Measurements from ENCODE around the gene ZNF827. TPM values are rescaled to one million over a fixed set of nuclear protein-coding genes. Genes with fewer than 3 reads are reported as not detected.

ZNF827 gene
- total and polyA plus RNA-seq, 2 of the 8 experiments (the other 6 are each of a cell fraction or from before 2014, with no cell fraction given) = 25.3 to 26.2 TPM

DNA sequence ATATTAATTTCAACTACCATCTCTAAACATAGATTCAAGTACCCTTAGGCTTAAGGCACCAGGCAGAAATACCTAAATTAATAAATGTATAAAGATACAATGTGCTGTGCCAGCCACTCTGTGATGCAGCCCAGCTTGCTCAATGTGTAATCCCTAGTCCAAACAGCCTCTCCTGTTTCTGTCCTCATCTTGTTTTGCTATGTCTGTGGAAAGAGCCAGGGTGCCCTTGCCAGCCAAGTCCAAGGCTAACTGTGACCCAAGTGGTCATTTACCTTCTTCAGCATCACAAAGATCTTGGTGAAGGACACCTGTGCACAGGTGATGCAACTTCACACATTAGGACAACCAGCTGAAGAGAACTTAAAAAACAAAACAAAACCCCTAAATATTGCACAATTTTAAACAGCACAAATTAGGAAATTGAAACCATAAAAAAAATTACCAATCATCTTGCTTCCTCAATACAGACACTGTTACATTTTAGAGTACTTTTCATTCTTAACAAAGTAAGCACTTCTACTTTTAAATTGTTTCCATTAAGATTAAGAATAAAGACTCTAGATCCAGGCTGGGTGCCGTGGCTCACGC, 169.1 kb downstream of the ZNF827 start:
- Histone ChIP-seq H2BK20ac (ENCODE audit: low read length) (no peak overlapping the region), H2BK120ac (replicated peaks; ENCODE audit: low read depth, low read length) (no peak overlapping the region), H2AFZ (ENCODE audit: low read length) (no peak overlapping the region), H4K5ac (ENCODE audit: insufficient read length, low read depth, low read length) (no peak overlapping the region), H3K14ac (ENCODE audit: insufficient read length) (no peak overlapping the region), H4K8ac (ENCODE audit: extremely low read depth, insufficient read depth, low read length) (no peak overlapping the region; the same call in 1 of the 2 replicates), H3K79me2 (ENCODE audit: control insufficient read depth in 1 of 2, insufficient read depth in 2 of 2, low read length in 2 of 2) (no peaks in the 10 kb centered on the region), H3K4me3 (ENCODE audit: extremely low read depth in 1 of 4, insufficient read depth in 2 of 4, low read depth in 3 of 4, low read length in 4 of 4) (no peak overlapping the region), H3K4me1 (replicated peaks in 1 of 4; ENCODE audit: control insufficient read depth in 3 of 4, insufficient read depth in 4 of 4, low read length in 3 of 4) (no peaks in the 10 kb centered on the region), H2AK5ac (ENCODE audit: low read depth, low read length) (no peak overlapping the region), H3K27ac (ENCODE audit: low read depth, low read length) (no peak overlapping the region), H3K79me1 (ENCODE audit: low read depth, low read length) (no peaks in the 10 kb centered on the region), H3K4ac (replicated peaks; ENCODE audit: insufficient read length, low read depth, low read length) (no peak overlapping the region), H2BK5ac (ENCODE audit: low read depth, low read length) (no peak overlapping the region), H4K20me1 (replicated peaks in 1 of 2; ENCODE audit: control insufficient read depth in 1 of 2, insufficient read depth in 2 of 2, low read length in 2 of 2) (no peaks in the 10 kb centered on the region), H2BK15ac (ENCODE audit: low read length) (peak overlapping the region; percentile 65; the same call in 1 of the 2 replicates), H4K91ac (replicated peaks; ENCODE audit: insufficient read length, low read length) (no peak overlapping the region), H3K27me3 (replicated peaks in 1 of 4; ENCODE audit: control insufficient read depth in 3 of 4, extremely low read depth in 1 of 4, insufficient read depth in 3 of 4, low read length in 3 of 4) (no peaks in the 10 kb centered on the region), H3K23me2 (ENCODE audit: low read depth, low read length) (no peaks in the 10 kb centered on the region), H3K23ac (ENCODE audit: insufficient read length) (no peak overlapping the region), H3K4me2 (ENCODE audit: insufficient read depth in 1 of 2, low read depth in 2 of 2, low read length in 2 of 2) (no peak overlapping the region), H3K9me3 (ENCODE audit: insufficient read depth in 2 of 2, low read depth in 1 of 2, low read length in 1 of 2) (no peaks in the 10 kb centered on the region), H3K9ac (replicated peaks in 1 of 4; ENCODE audit: extremely low read depth in 1 of 4, low read depth in 3 of 4, low read length in 3 of 4) (no peak overlapping the region), H3K18ac (ENCODE audit: extremely low read depth, low read length) (no peak overlapping the region; the same call in 1 of the 2 replicates), H2BK12ac (ENCODE audit: low read depth, low read length) (no peak overlapping the region), H3K36me3 (ENCODE audit: control insufficient read depth in 2 of 4, insufficient read depth in 4 of 4, low read length in 3 of 4) (peaks cover 17 to 45% (median 29%) of the 10 kb centered on the region in 4 experiments; a peak in 7 of 8 replicates), H3K56ac (replicated peaks; ENCODE audit: insufficient read length, low read depth, low read length) (no peak overlapping the region)
- WGBS, 2 experiments (ENCODE audit: extremely low coverage in 1 of 2, insufficient coverage in 1 of 2, insufficient read length in 1 of 2, insufficient replicate concordance in 2 of 2, low coverage in 1 of 2, low lambda C conversion rate in 2 of 2, missing lambda C conversion rate in 1 of 2) = 88% methylated on average over 2 of the region's 2 CpGs; no CpG with 5 or more reads in 1 of the 2 experiments
- CTCF ChIA-PET (ENCODE audit: partially characterized antibody) = interaction anchor here (1.6 kb wide), 1 partner anchor 13 kb away, joined by 3 read pairs; no protein-coding TSS in a partner anchor
- FAIRE-seq (no peak), DNase-seq (ENCODE audit: low read depth in 1 of 2, low spot score in 2 of 2) (no peak)
- POLR2A ChIA-PET (ENCODE audit: partially characterized antibody) = no interaction called here
- TF ChIP-seq FOSL1 (IDR thresholded peaks at IDR 0.05; ENCODE audit: insufficient read depth, low read depth, low read length) (no peak), BACH1 (IDR thresholded peaks at IDR 0.05; ENCODE audit: low read length) (no peak), ZNF274 (IDR thresholded peaks at IDR 0.05; ENCODE audit: borderline replicate concordance, extremely low read depth, low read length) (no peak), SIN3A (conservative IDR thresholded peaks at IDR 0.05 in 1 of 2, IDR thresholded peaks at IDR 0.05 in 1 of 2; ENCODE audit: low read depth in 1 of 2, low read length in 2 of 2) (no peak), SIRT6 (IDR thresholded peaks at IDR 0.05; ENCODE audit: low read length) (no peak), NANOG (IDR thresholded peaks at IDR 0.05; ENCODE audit: insufficient read depth, low read depth, low read length, poor library complexity, severe bottlenecking) (no peak), CBX8 (IDR thresholded peaks at IDR 0.05; ENCODE audit: borderline replicate concordance, low read depth, low read length) (no peak), RXRA (IDR thresholded peaks at IDR 0.05; ENCODE audit: insufficient read depth, low read depth, low read length) (no peak), ASH2L (IDR thresholded peaks at IDR 0.05; ENCODE audit: low read length) (no peak), KDM4A (IDR thresholded peaks at IDR 0.05; ENCODE audit: low read depth, low read length, severe bottlenecking) (no peak), CHD1 (IDR thresholded peaks at IDR 0.05; ENCODE audit: low read depth, low read length) (no peak)
- TF ChIP-seq, protein P1, sequence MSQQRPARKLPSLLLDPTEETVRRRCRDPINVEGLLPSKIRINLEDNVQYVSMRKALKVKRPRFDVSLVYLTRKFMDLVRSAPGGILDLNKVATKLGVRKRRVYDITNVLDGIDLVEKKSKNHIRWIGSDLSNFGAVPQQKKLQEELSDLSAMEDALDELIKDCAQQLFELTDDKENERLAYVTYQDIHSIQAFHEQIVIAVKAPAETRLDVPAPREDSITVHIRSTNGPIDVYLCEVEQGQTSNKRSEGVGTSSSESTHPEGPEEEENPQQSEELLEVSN (IDR thresholded peaks at IDR 0.05) = no peak

All from H1 (cell line).